Heart left ventricle (tissue), 13 donors: Measurements from ENCODE around the gene C10orf143.

Source experiments
- CTCF ChIP-seq, 12 donors: fragments of 200-600 bp; sonication (generic) in 4 of 12; IDR thresholded peaks; one replicate each; pipeline versions ENCODE4 v1.5.0 to v1.8.0; 2018 to 2022; ENCODE audit warnings: antibody characterized with exemption in 12 of 12, mild to moderate bottlenecking in 5 of 12
- POLR2A ChIP-seq, 2 donors: fragments of 450-650 bp; IDR thresholded peaks; one replicate each; pipeline ENCODE4 v1.6.1; 2017; ENCODE audit warnings: antibody characterized with exemption in 2 of 2, mild to moderate bottlenecking in 2 of 2, moderate library complexity in 2 of 2
- donor health status: ischemic (EF 13 %, LVEDD 7.1; RV severe dilation, severe dysfunction).
- donor health status: DM: no; HTN: yes; CAD: no.
- donor health status: DM: no; HTN: no; CAD: no.
- donor health status: ischemic (EF 25% LVEDD 6.9; RV normal size, moderate dysfunction).
- donor health status: ischemic (EF 25% LVEDD 5.7; RV mildly dilated, moderate dysfunction).
- donor health status: ischemic (EF 35%, LVEDD 5.7; RV mildly dilated, moderate dysfunction).
- donor health status: nonischemic (EF 11% LVEDD 7.7; RV severe dilation, severe dysfunction).
- donor health status: DM: yes; HTN: yes; CAD: no.
- donor health status: PGD.
- donor health status: ischemic (EF 29% LVEDD 5.4; RV normal size, mild dysfunction).
- donor health status: nonischemic (EF 23%, LVEDD 6.1; RV moderate dilation, normal function).

GRCh38 chr10:130048081-130048480 lies 62.5 kb downstream of the C10orf143 start:
- TF ChIP-seq CTCF (IDR thresholded peaks at IDR 0.05): no peak
- no peak for TF ChIP-seq POLR2A (IDR thresholded peaks at IDR 0.05)
